H9 (cell line): ENCODE measurements around the gene VDAC1. TPM values are rescaled to one million over a fixed set of nuclear protein-coding genes. Genes with fewer than 3 reads are reported as not detected.

Experiments used
- DNase-seq: peaks from one replicate; pipeline ENCODE4 v3.0.0-alpha.2; 2017
- H2AFZ ChIP-seq: one replicate; pipeline ENCODE4 v1.6.1; 2013; ENCODE audit warnings: mild to moderate bottlenecking, low read length, control low read depth, moderate library complexity
- H2AK5ac ChIP-seq: 2 replicates; pipeline ENCODE4 v1.6.1; 2013; ENCODE audit warnings: low read length, control low read depth, mixed read lengths; ENCODE audit not compliant: insufficient read length
- H2BK120ac ChIP-seq: one replicate; pipeline ENCODE4 v1.6.1; 2013; ENCODE audit warnings: low read depth, mild to moderate bottlenecking, low read length, control low read depth, inconsistent platforms; ENCODE audit not compliant: poor library complexity, severe bottlenecking
- H2BK12ac ChIP-seq: 2 replicates; pipeline ENCODE4 v1.6.1; 2013; ENCODE audit warnings: low read length, control low read depth, mixed read lengths, low read depth; ENCODE audit not compliant: insufficient read length
- H2BK15ac ChIP-seq: 2 replicates; pipeline ENCODE4 v1.6.1; 2013; ENCODE audit warnings: low read depth, low read length, control low read depth
- H2BK20ac ChIP-seq: one replicate; pipeline ENCODE4 v1.6.1; 2013; ENCODE audit warnings: low read depth, mild to moderate bottlenecking, low read length, control low read depth, inconsistent platforms; ENCODE audit not compliant: poor library complexity, severe bottlenecking
- H2BK5ac ChIP-seq: 2 replicates; pipeline ENCODE4 v1.6.1; 2013; ENCODE audit warnings: low read length, control low read depth, mixed read lengths; ENCODE audit not compliant: insufficient read length
- H3K14ac ChIP-seq: 2 replicates; pipeline ENCODE4 v1.6.1; 2013; ENCODE audit warnings: low read length, control low read depth; ENCODE audit not compliant: insufficient read depth
- H3K18ac ChIP-seq: 2 replicates; pipeline ENCODE4 v1.6.1; 2013; ENCODE audit warnings: low read depth, mild to moderate bottlenecking, mixed read lengths, low read length, control low read depth; ENCODE audit not compliant: insufficient read length
- H3K23ac ChIP-seq: 2 replicates; pipeline ENCODE4 v1.6.1; 2013; ENCODE audit warnings: low read length, control low read depth, mixed read lengths, low read depth; ENCODE audit not compliant: insufficient read length
- H3K23me2 ChIP-seq: 2 replicates; pipeline ENCODE4 v1.6.1; 2013; ENCODE audit warnings: low read depth, mild to moderate bottlenecking, mixed read lengths, low read length, control low read depth; ENCODE audit not compliant: insufficient read length, poor library complexity, severe bottlenecking
- H3K27ac ChIP-seq: 2 replicates; pipeline ENCODE4 v1.5.1; 2013; ENCODE audit warnings: low read length, control low read depth, mixed read lengths, low read depth; ENCODE audit not compliant: insufficient read length
- H3K27me3 ChIP-seq: 2 replicates; pipeline ENCODE4 v1.6.1; 2013; ENCODE audit warnings: low read length, control low read depth, inconsistent platforms; ENCODE audit not compliant: insufficient read depth
- H3K4ac ChIP-seq: 2 replicates; pipeline ENCODE4 v1.6.1; 2013; ENCODE audit warnings: low read depth, mild to moderate bottlenecking, control low read depth, inconsistent platforms, low read length, moderate library complexity
- H3K4me1 ChIP-seq: 2 replicates; pipeline ENCODE4 v1.6.1; 2013; ENCODE audit warnings: low read length, control low read depth, inconsistent platforms; ENCODE audit not compliant: insufficient read depth
- H3K4me2 ChIP-seq: 2 replicates; pipeline ENCODE4 v1.6.1; 2013; ENCODE audit warnings: low read length, control low read depth, mixed read lengths; ENCODE audit not compliant: insufficient read length, insufficient read depth
- H3K56ac ChIP-seq: 2 replicates; pipeline ENCODE4 v1.6.1; 2013; ENCODE audit warnings: low read depth, mild to moderate bottlenecking, mixed read lengths, low read length, control low read depth; ENCODE audit not compliant: insufficient read length
- H3K79me1 ChIP-seq: 2 replicates; pipeline ENCODE4 v1.6.1; 2013; ENCODE audit warnings: low read depth, mild to moderate bottlenecking, moderate library complexity, low read length, control low read depth, inconsistent platforms; ENCODE audit not compliant: insufficient read depth, poor library complexity, severe bottlenecking
- H3K79me2 ChIP-seq: 2 replicates; pipeline ENCODE4 v1.6.1; 2013; ENCODE audit warnings: low read length, control low read depth, inconsistent platforms; ENCODE audit not compliant: insufficient read depth
- H3K9ac ChIP-seq: 2 replicates; pipeline ENCODE4 v1.6.1; 2013; ENCODE audit warnings: low read length, control low read depth, mixed read lengths; ENCODE audit not compliant: insufficient read length; ENCODE audit errors: extremely low read depth
- H3K9me3 ChIP-seq: one replicate; pipeline ENCODE4 v1.6.1; 2013; ENCODE audit warnings: low read depth, low read length, inconsistent platforms; ENCODE audit not compliant: control insufficient read depth
- H3T11ph ChIP-seq: one replicate; pipeline ENCODE4 v1.6.1; 2013; ENCODE audit warnings: mild to moderate bottlenecking, low read length, control low read depth, inconsistent platforms
- H4K20me1 ChIP-seq: one replicate; pipeline ENCODE4 v1.6.1; 2013; ENCODE audit not compliant: control insufficient read depth, insufficient read length, insufficient read depth
- H4K5ac ChIP-seq: 2 replicates; pipeline ENCODE4 v1.6.1; 2013; ENCODE audit warnings: low read depth, mild to moderate bottlenecking, mixed read lengths, low read length, control low read depth; ENCODE audit not compliant: insufficient read length
- H4K8ac ChIP-seq: replicated peaks from 2 replicates; pipeline ENCODE4 v1.6.1; 2013; ENCODE audit warnings: low read length, control low read depth, mixed read lengths, low read depth; ENCODE audit not compliant: insufficient read length
- H4K91ac ChIP-seq: 2 replicates; pipeline ENCODE4 v1.6.1; 2013; ENCODE audit warnings: low read depth, mild to moderate bottlenecking, moderate library complexity, mixed read lengths, low read length, control low read depth; ENCODE audit not compliant: insufficient read length
- H3K27ac Mint-ChIP-seq, 3 experiments: 2 replicates in 2 of 3; 3 replicates in 1 of 3; pipeline ENCODE4 v1.8.0; 2020 to 2021; ENCODE audit warnings: mixed read lengths in 3 of 3, mild to moderate bottlenecking in 1 of 3, moderate library complexity in 1 of 3
- H3K27me3 Mint-ChIP-seq: 2 replicates; pipeline ENCODE4 v1.8.0; 2021; ENCODE audit warnings: low read depth, mild to moderate bottlenecking, moderate library complexity, mixed read lengths
- H3K36me3 Mint-ChIP-seq, 3 experiments: 2 replicates in 2 of 3; 3 replicates in 1 of 3; pipeline ENCODE4 v1.8.0; 2020 to 2021; ENCODE audit warnings: low read depth in 3 of 3, mixed read lengths in 3 of 3; ENCODE audit not compliant: insufficient read depth in 1 of 3
- H3K4me1 Mint-ChIP-seq, 2 experiments: 2 replicates each; pipeline ENCODE4 v1.8.0; 2020; ENCODE audit warnings: mixed read lengths in 2 of 2
- H3K4me3 Mint-ChIP-seq, 2 experiments: 2 replicates in 1 of 2; 3 replicates in 1 of 2; pipeline ENCODE4 v1.8.0; 2020 to 2021; ENCODE audit warnings: mild to moderate bottlenecking in 2 of 2, mixed read lengths in 2 of 2, moderate library complexity in 1 of 2
- H3K9me3 Mint-ChIP-seq, 2 experiments: 2 replicates in 1 of 2; 3 replicates in 1 of 2; pipeline ENCODE4 v1.8.0; 2020; ENCODE audit warnings: mild to moderate bottlenecking in 2 of 2, mixed read lengths in 2 of 2, moderate library complexity in 1 of 2
- CTCF ChIP-seq: fragments of 200-600 bp; sonication (generic); conservative IDR thresholded peaks from 3 replicates; pipeline ENCODE4 v1.8.0; 2021; ENCODE audit warnings: antibody characterized with exemption, mild to moderate bottlenecking
- WGBS: extraction: QIAGEN DNeasy Blood & Tissue Kit; methylation state at CpG from one replicate; pipeline ENCODE4 v1.1.7; 2013; ENCODE audit warnings: missing lambda C conversion rate, low lambda C conversion rate, mixed read lengths; ENCODE audit not compliant: insufficient read length; ENCODE audit errors: extremely low coverage; 5-methylcytosine and 5-hydroxymethylcytosine counted together
- total RNA-seq: library from RNA; stranded (reverse); gene quantifications from 2 replicates; pipeline ENCODE4 v1.2.1, GENCODE V29; 2021

Gene VDAC1
- total RNA-seq, 1 experiment from 2014 or later = 208 TPM

- H4K5ac ChIP-seq = no peak overlapping the region
- no peak overlapping the region for H3K27ac ChIP-seq
These were observed 41.2 kb downstream of the VDAC1 start for GRCh38 chr5:133963493-133964128.

More at GRCh38 chr5:133963493-133964128, 41.2 kb downstream of the VDAC1 start:
- no peak overlapping the region for H3K4ac ChIP-seq
- H3K79me1 ChIP-seq = no peaks in the 10 kb centered on the region
- no peak overlapping the region for H2AFZ ChIP-seq
- H3K14ac ChIP-seq = no peak overlapping the region
- no peak overlapping the region for H2BK12ac ChIP-seq
- WGBS = no CpG with 5 or more reads among the region's 2 CpGs
- no peak overlapping the region for H3K9ac ChIP-seq
- H2BK5ac ChIP-seq = no peak overlapping the region
- Mint-ChIP-seq H3K4me3 (no peak overlapping the region), H3K27me3 (no peaks in the 10 kb centered on the region; the same call in 1 of the 2 replicates), H3K36me3 (peaks cover 3 to 12% (median 9%) of the 10 kb centered on the region in 3 experiments; a peak in 6 of 7 replicates), H3K9me3 (no peaks in the 10 kb centered on the region), H3K27ac (no peak overlapping the region), H3K4me1 (peaks cover 10 to 14% of the 10 kb centered on the region in 2 experiments)
- H3K4me1 ChIP-seq = no peaks in the 10 kb centered on the region
- H4K8ac ChIP-seq = no peak overlapping the region
- H4K91ac ChIP-seq = no peak overlapping the region
- H3K18ac ChIP-seq = no peak overlapping the region
- H2BK20ac ChIP-seq = no peak overlapping the region
- H3K56ac ChIP-seq = no peak overlapping the region
- H3K9me3 ChIP-seq = no peaks in the 10 kb centered on the region
- no peak overlapping the region for H2BK120ac ChIP-seq
- H2AK5ac ChIP-seq = no peak overlapping the region
- no peaks in the 10 kb centered on the region for H4K20me1 ChIP-seq
- H3K4me2 ChIP-seq = no peak overlapping the region
- no peak for TF ChIP-seq CTCF
- no peaks in the 10 kb centered on the region for H3K27me3 ChIP-seq
- H3K23me2 ChIP-seq = peaks cover 7% of the 10 kb centered on the region
- no peak for DNase-seq
- peaks cover 3% of the 10 kb centered on the region; the same call in 1 of the 2 replicates for H3K79me2 ChIP-seq
- H2BK15ac ChIP-seq = no peak overlapping the region
- no peak overlapping the region for H3T11ph ChIP-seq
- H3K23ac ChIP-seq = no peak overlapping the region
